KMS-11 (cell line): Measurements from ENCODE around the gene C4orf33.

Source experiments
- H2AFZ ChIP-seq: fragments of 200-600 bp; sonication (generic); 2 replicates; pipeline ENCODE4 v1.6.1; 2016; ENCODE audit warnings: antibody characterized with exemption, mixed run types, low read depth
- H3K27ac ChIP-seq: fragments of 200-600 bp; sonication (generic); 2 replicates; pipeline ENCODE4 v1.6.1; 2016; ENCODE audit warnings: mild to moderate bottlenecking, mixed run types
- H3K27me3 ChIP-seq: fragments of 200-600 bp; sonication (generic); 2 replicates; pipeline ENCODE4 v1.6.1; 2017; ENCODE audit warnings: mild to moderate bottlenecking, low read depth, mixed run types, moderate library complexity; ENCODE audit not compliant: insufficient read depth
- H3K36me3 ChIP-seq: fragments of 200-600 bp; sonication (generic); 2 replicates; pipeline ENCODE4 v1.6.1; 2017; ENCODE audit warnings: mild to moderate bottlenecking, mixed run types; ENCODE audit not compliant: insufficient read depth
- H3K4me1 ChIP-seq: fragments of 200-600 bp; sonication (generic); 2 replicates; pipeline ENCODE4 v1.6.1; 2016; ENCODE audit warnings: mild to moderate bottlenecking, low read depth, mixed run types; ENCODE audit not compliant: poor library complexity, severe bottlenecking
- H3K4me2 ChIP-seq: fragments of 200-600 bp; sonication (generic); 2 replicates; pipeline ENCODE4 v1.7.0; 2016; ENCODE audit warnings: mild to moderate bottlenecking, mixed run types
- H3K4me3 ChIP-seq: fragments of 200-600 bp; sonication (generic); IDR thresholded peaks from 2 replicates; pipeline ENCODE4 v1.6.1; 2017; ENCODE audit warnings: low read depth, low read length, mixed read lengths; ENCODE audit not compliant: insufficient read depth
- H3K79me2 ChIP-seq: fragments of 200-600 bp; sonication (generic); 2 replicates; pipeline ENCODE4 v1.6.1; 2016; ENCODE audit warnings: low read depth, mixed run types; ENCODE audit not compliant: insufficient read depth
- H3K9ac ChIP-seq: fragments of 200-600 bp; sonication (generic); 2 replicates; pipeline ENCODE4 v1.6.1; 2016; ENCODE audit warnings: mild to moderate bottlenecking, mixed run types
- H4K20me1 ChIP-seq: fragments of 200-600 bp; sonication (generic); 2 replicates; pipeline ENCODE4 v1.6.1; 2016; ENCODE audit warnings: mild to moderate bottlenecking, mixed run types; ENCODE audit not compliant: insufficient read depth
- TF ChIP-seq, protein P1 (sequence below): fragments of 200-600 bp; sonication (generic); conservative IDR thresholded peaks from 2 replicates; pipeline ENCODE4 v1.6.1; 2017; ENCODE audit warnings: low read depth, mild to moderate bottlenecking, antibody characterized with exemption, low read length, moderate library complexity, mixed read lengths

The C4orf33 gene

DNA sequence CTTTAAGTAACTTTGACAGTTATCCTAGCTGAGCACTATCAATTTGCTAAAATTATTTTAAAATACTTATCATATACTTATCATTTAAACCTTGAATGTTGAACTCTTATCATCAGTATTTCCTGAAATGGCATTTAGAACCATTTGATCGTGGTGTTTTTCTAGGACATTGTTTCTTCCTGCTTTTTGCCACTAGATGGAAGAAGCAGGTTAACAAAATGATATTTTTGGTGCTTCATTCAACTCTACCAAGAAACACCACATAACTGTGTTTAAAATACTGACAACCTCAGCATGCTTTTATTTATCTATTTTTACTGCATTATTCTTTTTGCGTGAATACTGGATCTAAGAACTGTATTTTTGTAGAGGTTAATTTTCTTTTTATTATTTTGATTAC, 44.6 kb downstream of the C4orf33 start:
- no peak overlapping the region for H2AFZ ChIP-seq
- no peaks in the 10 kb centered on the region for H3K36me3 ChIP-seq
- H3K4me3 ChIP-seq: no peak overlapping the region
- no peak overlapping the region for H3K4me2 ChIP-seq
- no peak overlapping the region for H3K9ac ChIP-seq
- TF ChIP-seq, protein P1, sequence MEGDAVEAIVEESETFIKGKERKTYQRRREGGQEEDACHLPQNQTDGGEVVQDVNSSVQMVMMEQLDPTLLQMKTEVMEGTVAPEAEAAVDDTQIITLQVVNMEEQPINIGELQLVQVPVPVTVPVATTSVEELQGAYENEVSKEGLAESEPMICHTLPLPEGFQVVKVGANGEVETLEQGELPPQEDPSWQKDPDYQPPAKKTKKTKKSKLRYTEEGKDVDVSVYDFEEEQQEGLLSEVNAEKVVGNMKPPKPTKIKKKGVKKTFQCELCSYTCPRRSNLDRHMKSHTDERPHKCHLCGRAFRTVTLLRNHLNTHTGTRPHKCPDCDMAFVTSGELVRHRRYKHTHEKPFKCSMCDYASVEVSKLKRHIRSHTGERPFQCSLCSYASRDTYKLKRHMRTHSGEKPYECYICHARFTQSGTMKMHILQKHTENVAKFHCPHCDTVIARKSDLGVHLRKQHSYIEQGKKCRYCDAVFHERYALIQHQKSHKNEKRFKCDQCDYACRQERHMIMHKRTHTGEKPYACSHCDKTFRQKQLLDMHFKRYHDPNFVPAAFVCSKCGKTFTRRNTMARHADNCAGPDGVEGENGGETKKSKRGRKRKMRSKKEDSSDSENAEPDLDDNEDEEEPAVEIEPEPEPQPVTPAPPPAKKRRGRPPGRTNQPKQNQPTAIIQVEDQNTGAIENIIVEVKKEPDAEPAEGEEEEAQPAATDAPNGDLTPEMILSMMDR: no peak
- no peaks in the 10 kb centered on the region for H3K79me2 ChIP-seq
- no peak overlapping the region for H3K27ac ChIP-seq
- no peaks in the 10 kb centered on the region for H3K27me3 ChIP-seq
- no peaks in the 10 kb centered on the region for H3K4me1 ChIP-seq
- no peaks in the 10 kb centered on the region for H4K20me1 ChIP-seq

DNA sequence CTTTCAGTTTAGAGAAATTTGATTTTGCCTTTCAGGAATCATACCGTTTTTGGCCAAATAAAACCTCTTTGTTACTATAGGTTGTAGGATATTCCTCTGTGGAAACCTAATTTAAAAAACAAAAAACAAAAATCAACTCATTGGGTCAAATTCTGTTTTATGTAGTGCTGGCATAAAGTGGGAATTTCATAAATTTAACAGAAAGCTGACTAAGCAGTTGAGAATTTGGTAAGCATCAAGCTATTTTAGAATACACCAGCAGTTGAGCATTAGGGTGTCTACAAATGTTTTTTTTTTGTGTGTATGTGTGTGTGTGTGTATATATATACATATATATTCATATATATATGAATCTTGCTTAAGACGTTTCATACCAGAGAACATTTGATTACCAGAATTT, 47.4 kb downstream of the C4orf33 start:
- no peaks in the 10 kb centered on the region for H3K36me3 ChIP-seq
- H3K27ac ChIP-seq: no peak overlapping the region
- H3K4me2 ChIP-seq: no peak overlapping the region
- H2AFZ ChIP-seq: no peak overlapping the region
- H3K4me1 ChIP-seq: no peaks in the 10 kb centered on the region
- H4K20me1 ChIP-seq: no peaks in the 10 kb centered on the region
- H3K79me2 ChIP-seq: no peaks in the 10 kb centered on the region
- no peak overlapping the region for H3K9ac ChIP-seq
- H3K27me3 ChIP-seq: no peaks in the 10 kb centered on the region
- H3K4me3 ChIP-seq: no peak overlapping the region
- TF ChIP-seq, protein P1: no peak

DNA sequence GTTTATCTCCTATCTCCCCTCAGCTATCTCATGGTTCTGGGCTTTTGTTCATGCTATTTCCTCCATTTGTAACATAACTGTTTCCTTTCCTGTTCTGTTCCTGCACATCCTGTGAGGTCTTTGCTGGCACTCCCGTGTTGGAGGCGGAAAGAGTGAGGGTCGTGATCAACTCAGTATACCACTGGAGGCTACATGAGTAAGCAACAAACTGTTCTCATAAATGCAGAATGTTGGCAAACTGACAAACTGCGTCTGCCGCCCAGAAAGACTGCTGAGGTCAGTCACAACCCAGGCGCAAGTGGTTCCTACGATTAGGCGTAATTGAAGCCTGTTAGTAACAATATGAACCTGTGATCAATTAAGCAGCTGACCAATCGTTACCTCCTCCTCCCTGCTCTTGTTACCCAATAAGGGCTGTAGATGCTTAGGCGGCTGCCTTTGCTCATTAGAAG, 48.8 kb downstream of the C4orf33 start:
- Histone ChIP-seq H3K4me3 (no peak overlapping the region), H3K27ac (no peak overlapping the region), H3K9ac (no peak overlapping the region), H2AFZ (no peak overlapping the region), H4K20me1 (no peaks in the 10 kb centered on the region), H3K27me3 (no peaks in the 10 kb centered on the region), H3K4me2 (no peak overlapping the region), H3K4me1 (no peaks in the 10 kb centered on the region), H3K36me3 (no peaks in the 10 kb centered on the region), H3K79me2 (no peaks in the 10 kb centered on the region)
- TF ChIP-seq, protein P1: no peak

DNA sequence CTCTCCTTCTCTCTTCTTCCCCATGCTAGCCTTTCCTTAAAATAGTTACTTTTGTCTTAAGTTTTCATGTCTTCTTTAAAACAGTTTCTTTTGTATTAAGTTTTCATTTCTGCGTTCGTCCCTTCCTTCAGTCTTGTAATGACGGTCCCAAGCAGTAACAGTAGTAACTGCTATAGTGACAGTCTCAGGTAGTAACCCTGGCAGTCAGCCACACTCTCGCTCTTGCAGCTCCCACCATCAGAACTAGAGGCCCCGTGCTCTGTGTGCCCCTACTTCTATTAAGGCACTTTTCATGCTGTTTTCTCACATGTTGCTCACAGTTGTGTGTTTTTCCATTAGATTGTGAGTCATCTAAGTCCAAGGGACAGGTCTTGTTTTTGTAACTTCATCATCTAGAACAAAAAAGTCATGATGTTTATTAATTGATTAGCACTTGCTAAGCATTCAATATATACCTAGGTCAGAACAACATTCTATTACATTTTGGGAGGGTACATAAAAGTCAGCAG, 49.3 kb downstream of the C4orf33 start:
- Histone ChIP-seq H3K36me3 (no peaks in the 10 kb centered on the region), H2AFZ (no peak overlapping the region), H3K4me3 (no peak overlapping the region), H4K20me1 (no peaks in the 10 kb centered on the region), H3K27ac (no peak overlapping the region), H3K27me3 (no peaks in the 10 kb centered on the region), H3K79me2 (no peaks in the 10 kb centered on the region), H3K4me1 (no peaks in the 10 kb centered on the region), H3K9ac (no peak overlapping the region), H3K4me2 (no peak overlapping the region)
- TF ChIP-seq, protein P1: no peak

DNA sequence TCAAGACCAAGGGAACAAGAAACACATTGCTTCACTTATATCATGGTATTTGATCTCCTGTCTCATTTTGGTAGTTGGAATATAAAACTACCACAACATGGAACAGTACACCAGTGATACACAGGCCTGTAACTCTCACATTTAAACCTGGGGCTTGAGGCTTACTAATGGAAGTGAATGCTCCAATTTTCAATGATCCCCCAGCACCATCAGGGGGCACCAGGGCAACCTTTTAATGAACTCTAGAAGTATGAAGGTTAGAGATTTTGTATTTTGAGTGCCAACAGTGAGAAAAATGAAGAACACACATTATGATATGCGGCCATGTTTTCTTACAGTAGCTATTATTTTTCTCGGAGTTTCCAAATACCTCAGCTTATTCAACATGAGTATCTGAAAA, 50.7 kb downstream of the C4orf33 start:
- Histone ChIP-seq H3K4me2 (no peak overlapping the region), H3K27me3 (no peaks in the 10 kb centered on the region), H4K20me1 (no peaks in the 10 kb centered on the region), H3K4me1 (no peaks in the 10 kb centered on the region), H3K79me2 (no peaks in the 10 kb centered on the region), H3K4me3 (no peak overlapping the region), H3K9ac (no peak overlapping the region), H2AFZ (no peak overlapping the region), H3K27ac (no peak overlapping the region), H3K36me3 (no peaks in the 10 kb centered on the region)
- TF ChIP-seq, protein P1: peak; percentile 38; the same call in 1 of the 2 replicates
